HL-60 (cell line): ENCODE results near the gene TGFB1I1.
"Not testable (repeated sequence)": the region's sequence is repeated elsewhere in the genome, so short reads cannot be mapped to it uniquely, and the experiment has no call there.

ENCODE experiments used
- DNase-seq, 2 experiments: peaks; one replicate each; pipeline ENCODE4 v3.0.0-alpha.2; 2010 to 2020; ENCODE audit warnings: low read depth in 1 of 2, low spot score in 1 of 2
- H3K27ac ChIP-seq: fragments of 250-450 bp; sonication (Bioruptor Pico); replicated peaks from 2 replicates; pipeline ENCODE4 v1.5.1; 2020; ENCODE audit warnings: mild to moderate bottlenecking, moderate library complexity
- H3K27me3 ChIP-seq: fragments of 250-450 bp; sonication (Bioruptor Pico); 2 replicates; pipeline ENCODE4 v1.5.1; 2021; ENCODE audit warnings: mild to moderate bottlenecking, moderate library complexity; ENCODE audit not compliant: insufficient read depth, poor library complexity, severe bottlenecking
- H3K4me3 ChIP-seq: replicated peaks from 2 replicates; pipeline ENCODE4 v1.5.1; 2011; ENCODE audit warnings: mild to moderate bottlenecking, control low read depth, low read length; ENCODE audit not compliant: insufficient read depth
- GABPA ChIP-seq: IDR thresholded peaks from 2 replicates; pipeline ENCODE4 v1.6.1; 2012; ENCODE audit warnings: low read depth
- POLR2AphosphoS5 ChIP-seq: IDR thresholded peaks from 2 replicates; pipeline ENCODE4 v1.6.1; 2012; ENCODE audit warnings: low read depth
- SPI1 ChIP-seq: IDR thresholded peaks from 2 replicates; pipeline ENCODE4 v1.6.1; 2012; ENCODE audit warnings: low read depth, mild to moderate bottlenecking, borderline replicate concordance
- TF ChIP-seq, protein P1 (sequence below): IDR thresholded peaks from one replicate; pipeline ENCODE4 v1.5.1; 2011; ENCODE audit warnings: low read length, control low read depth, inconsistent platforms; ENCODE audit not compliant: insufficient read depth
- TF ChIP-seq, protein P2 (sequence below): IDR thresholded peaks from 2 replicates; pipeline ENCODE4 v1.6.1; 2012; ENCODE audit warnings: low read depth; ENCODE audit not compliant: insufficient replicate concordance

Gene TGFB1I1

DNA sequence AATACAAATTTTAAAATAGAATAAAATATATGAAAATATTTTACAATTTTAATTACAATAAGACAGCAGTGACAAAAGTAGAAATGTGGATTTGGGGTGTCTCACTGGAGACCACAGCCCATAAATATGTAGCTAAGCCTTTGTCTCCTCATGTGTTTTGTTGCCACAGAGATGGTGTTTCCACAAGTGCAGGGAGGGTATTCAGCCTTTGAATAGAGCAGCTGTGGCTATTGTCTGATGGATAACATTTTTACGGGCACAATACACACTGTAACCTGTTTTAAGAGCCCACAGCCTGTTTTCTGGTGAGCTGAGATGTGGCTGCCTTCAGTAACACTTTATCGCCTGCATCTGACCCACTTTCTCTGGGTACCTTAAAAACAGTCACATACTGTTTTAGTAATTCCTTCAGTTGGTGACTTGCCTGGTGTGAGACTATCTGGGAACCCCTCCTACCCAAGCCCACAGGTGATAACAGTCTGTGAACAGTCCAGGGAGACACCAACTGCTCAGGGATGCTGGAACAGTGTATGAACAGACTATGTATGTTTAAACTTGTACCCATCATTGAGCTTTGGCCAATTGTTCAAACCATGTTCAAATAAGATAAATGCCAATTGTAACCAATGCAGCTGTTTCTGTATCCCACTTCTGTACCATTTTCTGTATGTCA is 47.9 kb downstream of the TGFB1I1 start:
- Histone ChIP-seq H3K27ac (no peak overlapping the region), H3K27me3 (no peaks in the 10 kb centered on the region), H3K4me3 (no peak overlapping the region)
- no peak for DNase-seq
- no peak for TF ChIP-seq GABPA
- TF ChIP-seq, protein P1, sequence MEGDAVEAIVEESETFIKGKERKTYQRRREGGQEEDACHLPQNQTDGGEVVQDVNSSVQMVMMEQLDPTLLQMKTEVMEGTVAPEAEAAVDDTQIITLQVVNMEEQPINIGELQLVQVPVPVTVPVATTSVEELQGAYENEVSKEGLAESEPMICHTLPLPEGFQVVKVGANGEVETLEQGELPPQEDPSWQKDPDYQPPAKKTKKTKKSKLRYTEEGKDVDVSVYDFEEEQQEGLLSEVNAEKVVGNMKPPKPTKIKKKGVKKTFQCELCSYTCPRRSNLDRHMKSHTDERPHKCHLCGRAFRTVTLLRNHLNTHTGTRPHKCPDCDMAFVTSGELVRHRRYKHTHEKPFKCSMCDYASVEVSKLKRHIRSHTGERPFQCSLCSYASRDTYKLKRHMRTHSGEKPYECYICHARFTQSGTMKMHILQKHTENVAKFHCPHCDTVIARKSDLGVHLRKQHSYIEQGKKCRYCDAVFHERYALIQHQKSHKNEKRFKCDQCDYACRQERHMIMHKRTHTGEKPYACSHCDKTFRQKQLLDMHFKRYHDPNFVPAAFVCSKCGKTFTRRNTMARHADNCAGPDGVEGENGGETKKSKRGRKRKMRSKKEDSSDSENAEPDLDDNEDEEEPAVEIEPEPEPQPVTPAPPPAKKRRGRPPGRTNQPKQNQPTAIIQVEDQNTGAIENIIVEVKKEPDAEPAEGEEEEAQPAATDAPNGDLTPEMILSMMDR = no peak
- no peak for TF ChIP-seq POLR2AphosphoS5
- TF ChIP-seq, protein P2, sequence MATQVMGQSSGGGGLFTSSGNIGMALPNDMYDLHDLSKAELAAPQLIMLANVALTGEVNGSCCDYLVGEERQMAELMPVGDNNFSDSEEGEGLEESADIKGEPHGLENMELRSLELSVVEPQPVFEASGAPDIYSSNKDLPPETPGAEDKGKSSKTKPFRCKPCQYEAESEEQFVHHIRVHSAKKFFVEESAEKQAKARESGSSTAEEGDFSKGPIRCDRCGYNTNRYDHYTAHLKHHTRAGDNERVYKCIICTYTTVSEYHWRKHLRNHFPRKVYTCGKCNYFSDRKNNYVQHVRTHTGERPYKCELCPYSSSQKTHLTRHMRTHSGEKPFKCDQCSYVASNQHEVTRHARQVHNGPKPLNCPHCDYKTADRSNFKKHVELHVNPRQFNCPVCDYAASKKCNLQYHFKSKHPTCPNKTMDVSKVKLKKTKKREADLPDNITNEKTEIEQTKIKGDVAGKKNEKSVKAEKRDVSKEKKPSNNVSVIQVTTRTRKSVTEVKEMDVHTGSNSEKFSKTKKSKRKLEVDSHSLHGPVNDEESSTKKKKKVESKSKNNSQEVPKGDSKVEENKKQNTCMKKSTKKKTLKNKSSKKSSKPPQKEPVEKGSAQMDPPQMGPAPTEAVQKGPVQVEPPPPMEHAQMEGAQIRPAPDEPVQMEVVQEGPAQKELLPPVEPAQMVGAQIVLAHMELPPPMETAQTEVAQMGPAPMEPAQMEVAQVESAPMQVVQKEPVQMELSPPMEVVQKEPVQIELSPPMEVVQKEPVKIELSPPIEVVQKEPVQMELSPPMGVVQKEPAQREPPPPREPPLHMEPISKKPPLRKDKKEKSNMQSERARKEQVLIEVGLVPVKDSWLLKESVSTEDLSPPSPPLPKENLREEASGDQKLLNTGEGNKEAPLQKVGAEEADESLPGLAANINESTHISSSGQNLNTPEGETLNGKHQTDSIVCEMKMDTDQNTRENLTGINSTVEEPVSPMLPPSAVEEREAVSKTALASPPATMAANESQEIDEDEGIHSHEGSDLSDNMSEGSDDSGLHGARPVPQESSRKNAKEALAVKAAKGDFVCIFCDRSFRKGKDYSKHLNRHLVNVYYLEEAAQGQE = no peak
- no peak for TF ChIP-seq SPI1

DNA sequence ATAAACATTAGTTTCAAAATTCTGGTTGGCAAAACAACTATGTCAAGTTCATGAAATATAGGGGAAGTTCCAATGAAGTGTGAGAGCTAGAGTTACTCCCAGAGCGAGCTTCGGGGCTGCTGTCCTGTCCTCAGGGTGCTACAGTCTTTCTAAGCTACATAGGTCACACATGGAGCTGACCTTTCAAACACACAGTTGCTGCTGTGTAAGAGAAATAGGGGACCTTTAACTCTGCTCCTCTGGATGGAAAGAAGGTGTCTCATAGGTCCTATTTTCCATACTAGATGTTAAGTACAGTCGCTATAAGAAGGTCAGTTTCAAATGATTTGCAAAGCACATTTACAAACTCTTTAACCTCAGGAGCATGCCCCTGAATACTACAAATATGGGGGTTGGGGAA is 49.4 kb downstream of the TGFB1I1 start:
- H3K4me3 ChIP-seq = no peak overlapping the region
- TF ChIP-seq, protein P2 = no peak

DNA sequence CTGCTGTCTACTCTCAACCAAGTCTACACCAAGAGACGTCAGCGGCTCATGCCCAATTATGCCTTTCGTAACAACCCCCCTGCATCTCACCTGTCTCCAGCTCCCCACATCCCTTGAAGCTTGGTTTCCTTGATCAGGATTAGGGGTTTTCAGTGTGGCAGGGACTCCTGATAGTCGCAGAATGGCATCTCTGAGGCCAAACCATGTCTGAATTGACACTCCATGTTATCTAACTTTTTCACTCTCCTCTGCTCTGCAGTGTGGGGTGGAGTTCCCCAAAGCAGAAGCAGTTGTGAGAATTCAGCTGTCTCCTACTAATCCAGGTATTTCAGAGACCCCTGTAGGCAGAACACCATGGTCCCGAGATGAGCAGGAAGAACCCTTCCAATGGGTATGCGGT is 50.1 kb downstream of the TGFB1I1 start:
- TF ChIP-seq POLR2AphosphoS5 (no peak), SPI1 (no peak), GABPA (no peak)
- TF ChIP-seq, protein P2 = no peak
- TF ChIP-seq, protein P1 = no peak
- DNase-seq = no peak
- no peaks in the 10 kb centered on the region for H3K27me3 ChIP-seq
- H3K4me3 ChIP-seq = no peak overlapping the region
- H3K27ac ChIP-seq = no peak overlapping the region

More for the DNA sequence above, 49.4 kb downstream of the TGFB1I1 start:
- Histone ChIP-seq H3K27ac (no peak overlapping the region), H3K27me3 (no peaks in the 10 kb centered on the region)
- DNase-seq = no peak

DNA sequence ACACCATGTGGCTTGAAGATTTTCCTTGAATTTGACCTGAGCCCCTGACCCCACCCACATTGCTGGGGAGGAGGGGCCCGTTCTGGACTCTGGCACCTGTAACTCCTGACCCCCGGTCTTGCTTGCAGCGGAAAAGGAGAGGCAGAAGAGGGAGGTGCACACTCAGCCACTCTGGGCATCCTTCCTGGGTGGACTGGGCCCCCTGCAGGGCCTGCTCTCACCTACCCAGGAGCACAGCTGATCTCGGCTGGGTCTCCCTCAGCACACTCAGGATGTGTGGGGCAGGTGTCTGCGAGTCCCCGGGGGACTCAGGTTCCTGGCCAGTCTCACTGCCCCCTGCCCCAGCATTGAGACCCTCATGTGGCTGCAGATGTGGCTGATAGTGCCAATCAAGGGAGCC is 51.8 kb downstream of the TGFB1I1 start:
- H3K27me3 ChIP-seq, DNase-seq, H3K27ac ChIP-seq: not testable (repeated sequence)

More for the DNA sequence above, 51.8 kb downstream of the TGFB1I1 start:
- not testable (repeated sequence) for H3K4me3 ChIP-seq
